Activated CD4-positive, CD25-positive, alpha-beta regulatory T cell (primary cell): ENCODE results near the gene UBE2L6.

ENCODE experiments used
- DNase-seq, 4 experiments: peaks; one replicate each; lab custom pipeline; 2025; lab: John Stamatoyannopoulos, UW

Gene UBE2L6

GRCh38 chr11:57567515-57568329 is at the start of gene UBE2L6:
Gene UBE2L6, minus strand, starts transcription at chr11:57567672. Its CDS starts 61 bp downstream, at chr11:57567611.
- peak; percentile 31 to 51 (median 48) for DNase-seq

GRCh38 chr11:57616595-57616994 is 49.1 kb upstream of the UBE2L6 start:
- no peak for DNase-seq

- no peak for DNase-seq
Observed at GRCh38 chr11:57615308-57615707, 47.8 kb upstream of the UBE2L6 start.

- no peak for DNase-seq
Observed at GRCh38 chr11:57614234-57614772, 46.8 kb upstream of the UBE2L6 start.

- DNase-seq = no peak
Observed at GRCh38 chr11:57610170-57610569, 42.7 kb upstream of the UBE2L6 start.

- no peak for DNase-seq
Observed at GRCh38 chr11:57605028-57605420, 37.6 kb upstream of the UBE2L6 start.

GRCh38 chr11:57604296-57605027 is 37.0 kb upstream of the UBE2L6 start:
- no peak for DNase-seq

- no peak for DNase-seq
Observed at GRCh38 chr11:57601297-57601696, 33.8 kb upstream of the UBE2L6 start.

GRCh38 chr11:57599381-57599780 is 31.9 kb upstream of the UBE2L6 start:
- no peak for DNase-seq

GRCh38 chr11:57598831-57599155 is 31.3 kb upstream of the UBE2L6 start:
- DNase-seq = no peak

GRCh38 chr11:57597916-57598830 is 30.7 kb upstream of the UBE2L6 start:
- no peak for DNase-seq

- DNase-seq = no peak
Observed at GRCh38 chr11:57597461-57597915, 30.0 kb upstream of the UBE2L6 start, which contains the start of gene SERPING1. Gene SERPING1, plus strand, starts transcription at chr11:57597685. Its CDS starts 586 bp downstream, at chr11:57598271.

GRCh38 chr11:57596266-57596885 is 28.9 kb upstream of the UBE2L6 start:
- DNase-seq = no peak

- DNase-seq = no peak
Observed at GRCh38 chr11:57588046-57588710, 20.7 kb upstream of the UBE2L6 start.

- DNase-seq = no peak
Observed at GRCh38 chr11:57586711-57587245, 19.3 kb upstream of the UBE2L6 start.

GRCh38 chr11:57585301-57585700 is 17.8 kb upstream of the UBE2L6 start:
- no peak for DNase-seq

- no peak for DNase-seq
Observed at GRCh38 chr11:57584341-57584740, 16.9 kb upstream of the UBE2L6 start.

GRCh38 chr11:57574061-57574460 is 6.6 kb upstream of the UBE2L6 start:
- DNase-seq = no peak

- DNase-seq = no peak
Observed at GRCh38 chr11:57571606-57572005, 4.1 kb upstream of the UBE2L6 start.

- peak; percentile 75 to 82 (median 80) for DNase-seq
Observed at GRCh38 chr11:57568330-57568766, 876 bp upstream of the UBE2L6 start.
